Naive thymus-derived CD8-positive, alpha-beta T cell (primary cell): ENCODE results near the gene CTAGE8. TPM values are rescaled to one million over a fixed set of nuclear protein-coding genes. Genes with fewer than 3 reads are reported as not detected.
"Not testable (repeated sequence)": the region's sequence is repeated elsewhere in the genome, so short reads cannot be mapped to it uniquely, and the experiment has no call there.

Experiments used
- ATAC-seq, 2 donors: fragments of 150-1000 bp; cut with Tn5 transposase in 1 of 2; sonication (Bioruptor Pico), chemical (Tn5 transposase) in 1 of 2; 1 replicate in 1 of 2; 2 replicates in 1 of 2; pipeline ENCODE4 v1.10.0; 2021; ENCODE audit warnings: mild to moderate bottlenecking in 2 of 2, moderate library complexity in 2 of 2
- POLR2A ChIA-PET: fragments of 350-600 bp; sonication (Branson Sonifier 250); formaldehyde crosslinking; loops from one replicate; lab custom pipeline; 2021; ENCODE audit warnings: antibody characterized with exemption; lab: Charles Lee
- DNase-seq, 10 donors: peaks; one replicate each; pipeline versions ENCODE4 v3.0.0 to v3.0.0-alpha.2; 2020 to 2022
- H3K27ac Mint-ChIP-seq, 10 donors: one replicate each; pipeline ENCODE4 v1.8.0; 2020 to 2022; ENCODE audit warnings: mild to moderate bottlenecking in 10 of 10, mixed read lengths in 10 of 10, moderate library complexity in 4 of 10, inconsistent platforms in 1 of 10
- H3K27me3 Mint-ChIP-seq, 5 donors: one replicate each; pipeline ENCODE4 v1.8.0; 2021 to 2022; ENCODE audit warnings: mixed read lengths in 5 of 5
- H3K36me3 Mint-ChIP-seq, 3 donors: one replicate each; pipeline ENCODE4 v1.8.0; 2020 to 2022; ENCODE audit warnings: mixed read lengths in 3 of 3, mild to moderate bottlenecking in 2 of 3, inconsistent platforms in 1 of 3
- H3K4me1 Mint-ChIP-seq, 4 donors: one replicate each; pipeline ENCODE4 v1.8.0; 2021 to 2022; ENCODE audit warnings: mixed read lengths in 4 of 4
- H3K4me3 Mint-ChIP-seq, 10 donors: one replicate each; pipeline ENCODE4 v1.8.0; 2020 to 2022; ENCODE audit warnings: mild to moderate bottlenecking in 10 of 10, mixed read lengths in 10 of 10, moderate library complexity in 6 of 10, inconsistent platforms in 1 of 10
- H3K9me3 Mint-ChIP-seq, 9 donors: one replicate each; pipeline ENCODE4 v1.8.0; 2020 to 2022; ENCODE audit warnings: mixed read lengths in 9 of 9, mild to moderate bottlenecking in 3 of 9, inconsistent platforms in 1 of 9, moderate library complexity in 1 of 9
- polyA plus RNA-seq, 3 donors: library from polyadenylated mRNA; unstranded; fragments of 300-500 nt; fragmentation: Illumina TruSeq; gene quantifications; one replicate each; pipeline ENCODE4 v1.2.3, GENCODE V29; 2021
- total RNA-seq, 8 experiments: library from RNA in 2 of 8; stranded (reverse) in 2 of 8; gene quantifications; one replicate each; pipeline ENCODE4 v1.2.3 and lab custom pipeline; 2021 to 2026

The CTAGE8 gene
- total RNA-seq (1 to 10 TPM; 1.2 to 1.3 TPM), polyA plus RNA-seq (under 1 TPM in 1 of 3 donors, not detected in 2; 0.47 TPM)

GRCh38 chr7:144269188-144269587 lies at the start of gene CTAGE8:
CTAGE8 (minus strand) TSS chr7:144269288; CDS start chr7:144269250, 38 bp downstream.
- H3K4me1 Mint-ChIP-seq, ATAC-seq, H3K27me3 Mint-ChIP-seq, H3K27ac Mint-ChIP-seq, H3K4me3 Mint-ChIP-seq, H3K9me3 Mint-ChIP-seq, H3K36me3 Mint-ChIP-seq, DNase-seq, POLR2A ChIA-PET: not testable (repeated sequence)

GRCh38 chr7:144317537-144317936 lies 48.4 kb upstream of the CTAGE8 start:
- H3K9me3 Mint-ChIP-seq, H3K27me3 Mint-ChIP-seq, H3K4me3 Mint-ChIP-seq, ATAC-seq, POLR2A ChIA-PET, DNase-seq, H3K36me3 Mint-ChIP-seq, H3K27ac Mint-ChIP-seq, H3K4me1 Mint-ChIP-seq: not testable (repeated sequence)

DNA sequence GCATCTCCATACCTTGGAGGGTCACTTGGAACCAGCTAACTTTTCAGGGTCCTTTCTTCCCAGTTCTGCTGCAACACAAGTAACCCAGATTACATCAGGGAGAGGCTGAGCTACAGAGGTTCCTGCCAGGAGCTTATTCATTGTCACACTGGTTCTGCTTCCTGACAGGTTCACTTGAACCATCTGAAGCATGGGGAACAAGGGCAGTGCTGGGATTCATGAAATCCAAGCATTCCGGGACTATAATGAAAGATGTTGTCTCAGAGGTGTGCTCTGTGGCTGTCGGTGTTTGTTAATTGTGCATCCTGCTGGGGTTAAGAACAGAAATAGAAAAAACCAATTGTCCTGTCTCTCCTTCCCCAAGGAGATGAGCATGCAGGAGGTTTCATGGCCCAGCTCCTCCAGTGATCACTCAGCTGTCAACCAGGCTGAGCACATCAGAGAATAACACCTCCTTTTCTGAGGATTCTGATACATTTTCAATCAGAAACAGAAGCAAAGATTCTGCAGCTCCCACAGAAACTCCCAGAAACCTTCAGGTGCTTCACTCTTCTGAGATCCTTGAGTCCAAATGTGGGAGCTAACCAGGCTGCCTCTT lies 42.9 kb upstream of the CTAGE8 start, which contains the start of gene OR2A1:
Gene OR2A1, plus strand, starts transcription at position 548 of the 598 bp plus-strand sequence. CDS start 5,706 bp downstream, outside the sequence.
- H3K4me1 Mint-ChIP-seq, DNase-seq, ATAC-seq, H3K27ac Mint-ChIP-seq, H3K27me3 Mint-ChIP-seq, POLR2A ChIA-PET, H3K36me3 Mint-ChIP-seq, H3K4me3 Mint-ChIP-seq, H3K9me3 Mint-ChIP-seq: not testable (repeated sequence)

DNA sequence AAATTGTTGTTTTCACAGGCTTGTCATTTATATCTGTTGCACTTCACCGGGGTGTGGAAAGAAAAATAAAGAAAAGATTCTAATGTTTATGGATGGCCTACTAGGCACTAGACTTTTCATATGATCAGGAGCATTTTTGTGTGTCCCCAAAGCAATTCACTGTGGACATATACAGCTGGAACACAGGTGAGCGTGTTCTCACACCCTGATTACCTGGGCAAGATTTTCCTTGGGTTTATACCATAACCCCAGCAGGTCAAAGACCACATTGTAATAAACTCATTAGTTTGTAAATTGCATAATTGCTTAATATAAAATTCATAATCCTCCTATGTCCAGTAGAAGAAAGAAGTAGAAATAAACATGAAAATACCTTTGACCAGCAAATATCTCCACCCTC lies 42.1 kb upstream of the CTAGE8 start:
- H3K27ac Mint-ChIP-seq, H3K36me3 Mint-ChIP-seq, ATAC-seq, H3K4me3 Mint-ChIP-seq, H3K9me3 Mint-ChIP-seq, DNase-seq, H3K4me1 Mint-ChIP-seq, H3K27me3 Mint-ChIP-seq, POLR2A ChIA-PET: not testable (repeated sequence)

DNA sequence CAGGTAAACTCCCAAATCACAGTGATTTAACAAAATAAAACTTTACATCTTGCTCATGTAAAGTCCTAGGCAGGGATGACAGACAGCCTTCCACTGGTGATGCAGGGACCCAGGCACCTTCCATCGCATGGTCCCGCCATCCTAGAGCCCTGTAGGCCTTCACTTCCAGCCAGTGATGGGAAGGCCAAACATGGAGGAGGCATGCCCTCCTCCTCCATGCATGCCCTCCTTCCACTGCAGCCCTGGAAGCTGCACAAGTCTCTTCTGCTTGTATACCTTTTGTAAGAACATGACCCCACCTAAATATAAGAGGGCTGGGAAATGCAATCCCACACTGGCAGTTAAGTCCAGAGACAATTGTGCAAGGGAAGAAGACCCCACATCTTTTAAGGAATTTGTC lies 40.6 kb upstream of the CTAGE8 start:
- H3K27me3 Mint-ChIP-seq, POLR2A ChIA-PET, H3K4me1 Mint-ChIP-seq, H3K9me3 Mint-ChIP-seq, DNase-seq, H3K27ac Mint-ChIP-seq, H3K36me3 Mint-ChIP-seq, H3K4me3 Mint-ChIP-seq, ATAC-seq: not testable (repeated sequence)

- H3K9me3 Mint-ChIP-seq, H3K27ac Mint-ChIP-seq, H3K27me3 Mint-ChIP-seq, H3K4me3 Mint-ChIP-seq, H3K36me3 Mint-ChIP-seq, ATAC-seq, H3K4me1 Mint-ChIP-seq, DNase-seq, POLR2A ChIA-PET: not testable (repeated sequence)
Measured at GRCh38 chr7:144305156-144305555, 36.1 kb upstream of the CTAGE8 start.

DNA sequence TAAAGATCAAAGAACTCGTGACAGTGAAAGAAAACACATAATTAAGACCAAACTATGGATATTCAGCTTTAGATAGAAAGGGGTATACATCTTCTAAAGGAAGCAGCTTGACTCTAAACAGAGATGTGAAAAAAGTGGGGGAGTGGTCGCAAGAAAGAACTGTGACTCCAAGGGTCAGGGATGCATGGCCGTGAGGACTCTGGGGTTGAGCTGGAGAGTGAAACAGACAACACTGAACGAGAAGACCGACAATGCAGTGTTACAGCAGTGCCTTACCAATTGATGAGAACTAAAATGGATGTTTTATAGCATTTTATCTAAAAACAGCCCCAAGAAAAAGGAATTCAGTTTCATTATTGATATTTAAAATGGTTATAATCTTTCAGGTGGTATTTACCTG lies 34.5 kb upstream of the CTAGE8 start:
- POLR2A ChIA-PET, H3K27ac Mint-ChIP-seq, DNase-seq, ATAC-seq, H3K9me3 Mint-ChIP-seq, H3K4me1 Mint-ChIP-seq, H3K4me3 Mint-ChIP-seq, H3K27me3 Mint-ChIP-seq, H3K36me3 Mint-ChIP-seq: not testable (repeated sequence)

DNA sequence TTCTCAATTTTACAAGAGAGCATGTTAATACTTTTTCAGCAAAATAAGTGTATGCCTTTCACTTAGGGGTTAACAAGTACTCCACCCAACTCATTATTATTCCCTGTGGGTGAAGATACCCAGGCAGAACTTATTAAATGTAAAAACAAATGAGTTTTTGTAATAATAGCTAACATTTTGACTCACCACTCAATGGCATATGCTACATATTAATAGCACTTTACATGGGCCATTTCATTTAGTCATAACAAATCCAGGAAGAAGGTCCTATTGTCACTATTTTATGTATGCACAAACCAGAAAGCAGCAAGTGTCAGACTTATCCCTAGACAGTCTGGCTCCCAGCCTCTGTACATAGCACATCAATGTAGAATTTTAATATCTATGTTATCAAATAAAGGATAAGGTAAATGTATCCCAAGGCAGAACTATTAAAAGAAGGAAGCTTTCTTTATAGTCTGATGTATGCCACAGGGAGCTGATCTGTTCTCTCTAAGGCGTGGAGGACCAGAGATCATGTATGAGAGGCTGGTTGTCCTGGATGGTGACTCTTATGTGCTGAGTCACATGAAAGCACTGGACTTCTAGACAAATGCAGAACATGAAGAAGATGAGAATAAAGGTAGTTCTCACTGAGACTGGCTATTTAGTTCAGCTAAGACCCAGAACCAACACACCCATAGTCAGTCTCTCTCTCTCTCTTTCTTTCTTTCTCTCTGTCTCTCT lies 33.7 kb upstream of the CTAGE8 start:
- DNase-seq, H3K4me3 Mint-ChIP-seq, ATAC-seq, POLR2A ChIA-PET, H3K36me3 Mint-ChIP-seq, H3K9me3 Mint-ChIP-seq, H3K27ac Mint-ChIP-seq, H3K4me1 Mint-ChIP-seq, H3K27me3 Mint-ChIP-seq: not testable (repeated sequence)

- POLR2A ChIA-PET, DNase-seq, H3K27ac Mint-ChIP-seq, H3K4me3 Mint-ChIP-seq, H3K9me3 Mint-ChIP-seq, H3K4me1 Mint-ChIP-seq, H3K27me3 Mint-ChIP-seq, H3K36me3 Mint-ChIP-seq: not testable (repeated sequence)
- peak; percentile 80 to 82 for ATAC-seq
Measured at GRCh38 chr7:144293794-144294499, 24.9 kb upstream of the CTAGE8 start.

DNA sequence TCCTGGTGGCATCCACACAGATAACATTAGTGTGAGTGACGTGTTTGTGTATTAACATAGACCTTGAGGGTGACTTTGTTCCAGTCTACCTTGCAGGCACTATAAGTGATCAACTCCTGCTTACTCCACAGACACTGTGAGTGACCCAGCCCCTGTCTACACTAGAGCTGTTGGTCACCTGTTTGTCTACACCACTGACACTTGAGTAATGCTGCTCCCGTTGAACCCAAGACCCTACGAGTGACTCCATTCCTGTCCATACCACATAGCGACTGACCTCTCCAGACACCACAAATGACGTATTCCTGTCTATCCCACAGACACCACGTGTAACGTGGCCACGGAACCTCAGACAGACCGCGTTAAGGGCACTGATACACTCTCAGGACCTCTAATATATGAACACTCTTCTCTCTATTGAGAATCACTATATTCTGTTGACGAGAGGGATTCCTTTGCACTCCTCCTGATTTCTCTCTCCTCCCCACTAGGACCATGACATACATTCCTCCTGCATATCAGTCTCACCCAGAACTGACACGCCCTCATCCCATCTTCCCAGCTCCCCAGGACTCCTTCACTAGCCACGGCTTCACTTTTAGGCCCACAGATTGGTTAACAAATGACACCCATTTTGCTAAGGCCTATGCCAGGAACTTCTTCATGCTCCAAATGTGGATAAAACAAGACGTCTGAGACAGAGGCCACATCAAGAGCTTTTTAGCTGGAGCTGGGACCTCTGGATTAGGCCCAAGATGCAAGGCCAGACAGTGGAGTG lies 23.5 kb upstream of the CTAGE8 start:
- POLR2A ChIA-PET, H3K4me1 Mint-ChIP-seq, H3K27me3 Mint-ChIP-seq, DNase-seq, H3K36me3 Mint-ChIP-seq, H3K9me3 Mint-ChIP-seq, ATAC-seq: not testable (repeated sequence)
- H3K4me3 Mint-ChIP-seq, result peak overlapping the region in 2 of 10 donors; percentile 20 to 59
- H3K27ac Mint-ChIP-seq, result peak overlapping the region in 4 of 10 donors; percentile 36 to 88 (median 71)

- H3K4me1 Mint-ChIP-seq, H3K27ac Mint-ChIP-seq, POLR2A ChIA-PET, H3K9me3 Mint-ChIP-seq, H3K36me3 Mint-ChIP-seq, H3K4me3 Mint-ChIP-seq, ATAC-seq, DNase-seq, H3K27me3 Mint-ChIP-seq: not testable (repeated sequence)
Measured at GRCh38 chr7:144291607-144292006, 22.5 kb upstream of the CTAGE8 start.

- DNase-seq, POLR2A ChIA-PET, H3K4me1 Mint-ChIP-seq, H3K4me3 Mint-ChIP-seq, H3K36me3 Mint-ChIP-seq, H3K27me3 Mint-ChIP-seq, H3K9me3 Mint-ChIP-seq, H3K27ac Mint-ChIP-seq: not testable (repeated sequence)
- peak in 1 of 2 donors; percentile 39 for ATAC-seq
Measured at GRCh38 chr7:144287171-144287784, 18.2 kb upstream of the CTAGE8 start.
